Glomerular visceral epithelial cell (primary cell): ENCODE data around the gene RTP2.

Experiments used
- DNase-seq: peaks from one replicate; pipeline ENCODE4 v3.0.0-alpha.2; 2016; ENCODE audit errors: extremely low spot score

Gene RTP2

GRCh38 chr3:187669675-187670504 is 32.5 kb downstream of the RTP2 start, which contains the start of gene SST:
TSS of gene SST (minus strand) at chr3:187670394. CDS start at chr3:187670291, 103 bp downstream.
- peak; percentile 22 for DNase-seq

- DNase-seq, result no peak
Measured at GRCh38 chr3:187667526-187667925, 34.8 kb downstream of the RTP2 start.

- no peak for DNase-seq
Measured at GRCh38 chr3:187665764-187666402, 36.5 kb downstream of the RTP2 start.

- DNase-seq, result no peak
Measured at GRCh38 chr3:187665010-187665409, 37.3 kb downstream of the RTP2 start.

- no peak for DNase-seq
Measured at GRCh38 chr3:187662848-187663409, 39.4 kb downstream of the RTP2 start.

GRCh38 chr3:187661267-187661666 is 41.1 kb downstream of the RTP2 start:
- DNase-seq, result no peak

GRCh38 chr3:187651282-187651681 is 51.1 kb downstream of the RTP2 start:
- no peak for DNase-seq
